HCT116 (cell line): Measurements from ENCODE around the gene GPR17. TPM values are rescaled to one million over a fixed set of nuclear protein-coding genes. Genes with fewer than 3 reads are reported as not detected.

Experiments
- ATAC-seq: fragments of 200-7000 bp; cut with Tn5 transposase; 2 replicates; pipeline ENCODE4 v1.9.1; 2020; ENCODE audit warnings: mild to moderate bottlenecking, moderate library complexity
- BruUV-seq: library from RNA; stranded (reverse); fragments of 400-500 nt; replicated peaks from 2 replicates; lab custom pipeline; 2021; lab: Mats Ljungman, UMichigan
- CTCF ChIA-PET: fragments of 300-600 bp; sonication (Branson Sonifier 250); formaldehyde crosslinking; loops from one replicate; lab custom pipeline; 2021; ENCODE audit warnings: antibody characterized with exemption; lab: Charles Lee
- POLR2A ChIA-PET: fragments of 300-600, 350-600 bp; sonication (Branson Sonifier 250); formaldehyde crosslinking; loops from one replicate; lab custom pipeline; 2021; ENCODE audit warnings: antibody characterized with exemption; lab: Charles Lee
- RAD21 ChIA-PET, 2 experiments: fragments of 300-600 bp; sonication (Branson Sonifier 250); formaldehyde crosslinking; loops; one replicate each; lab custom pipeline; 2023; ENCODE audit warnings: low total read pairs in 2 of 2; ENCODE audit not compliant: uncharacterized antibody in 2 of 2, unreplicated experiment in 2 of 2, low non-redundant PET in 1 of 2; lab: Charles Lee
- DNase-seq: peaks from one replicate; pipeline ENCODE4 v3.0.0-alpha.2; 2010; ENCODE audit warnings: low read depth, low spot score
- H2AFZ ChIP-seq: fragments of 200-600 bp; shearing (Covaris generic), sonication (generic); 2 replicates; pipeline ENCODE4 v1.6.1; 2017; ENCODE audit warnings: low read depth, mixed run types, mixed read lengths, antibody characterized with exemption, low read length; ENCODE audit not compliant: poor library complexity, severe bottlenecking
- H3K27ac ChIP-seq: 2 replicates; pipeline ENCODE4 v1.5.1; 2012; ENCODE audit warnings: low read depth, low read length
- H3K27me3 ChIP-seq: fragments of 200-600 bp; sonication (generic); 2 replicates; pipeline ENCODE4 v1.6.1; 2016; ENCODE audit warnings: mixed run types, low read length, mixed read lengths; ENCODE audit not compliant: insufficient read depth
- H3K36me3 ChIP-seq, 2 experiments: fragments of 200-500 bp in 1 of 2; fragments of 200-600 bp in 1 of 2; sonication (Bioruptor generic) in 1 of 2; sonication (generic) in 1 of 2; 2 replicates each; pipeline versions ENCODE4 v1.5.1 to v1.6.1; 2014 to 2016; ENCODE audit warnings: low read length in 2 of 2, inconsistent platforms in 1 of 2, mixed read lengths in 1 of 2, mixed run types in 1 of 2; ENCODE audit not compliant: insufficient read depth in 2 of 2, control insufficient read depth in 1 of 2
- H3K4me1 ChIP-seq, 2 experiments: fragments of 200-600 bp in 1 of 2; sonication (generic) in 1 of 2; 2 replicates each; pipeline versions ENCODE4 v1.5.1 to v1.6.1; 2012 to 2017; ENCODE audit warnings: low read length in 2 of 2, inconsistent platforms in 1 of 2, mild to moderate bottlenecking in 1 of 2, mixed read lengths in 1 of 2, mixed run types in 1 of 2, moderate library complexity in 1 of 2; ENCODE audit not compliant: insufficient read depth in 2 of 2, control insufficient read depth in 1 of 2
- H3K4me2 ChIP-seq: fragments of 200-600 bp; sonication (generic); 2 replicates; pipeline ENCODE4 v1.6.1; 2017; ENCODE audit warnings: mixed run types, low read length, mixed read lengths
- H3K4me3 ChIP-seq, 2 experiments: fragments of 200-600 bp in 1 of 2; sonication (generic) in 1 of 2; replicated peaks in 1 of 2; 2 replicates each; pipeline ENCODE4 v1.5.1; 2011 to 2016; ENCODE audit warnings: low read length in 2 of 2, control low read depth in 1 of 2, low read depth in 1 of 2, mild to moderate bottlenecking in 1 of 2, mixed read lengths in 1 of 2, mixed run types in 1 of 2
- H3K79me2 ChIP-seq: fragments of 200-600 bp; sonication (generic); 2 replicates; pipeline ENCODE4 v1.6.1; 2017; ENCODE audit warnings: mild to moderate bottlenecking, mixed run types, low read length, moderate library complexity, mixed read lengths; ENCODE audit not compliant: insufficient read depth
- H3K9ac ChIP-seq: fragments of 200-600 bp; sonication (generic); 2 replicates; pipeline ENCODE4 v1.6.1; 2016; ENCODE audit warnings: low read length, mixed read lengths
- H3K9me2 ChIP-seq: fragments of 200-600 bp; sonication (generic), shearing (Covaris generic); 2 replicates; pipeline ENCODE4 v1.6.1; 2017; ENCODE audit warnings: mixed run types, mild to moderate bottlenecking, moderate library complexity; ENCODE audit not compliant: insufficient read depth
- H3K9me3 ChIP-seq, 2 experiments: fragments of 200-500 bp in 1 of 2; fragments of 200-600 bp in 1 of 2; sonication (Bioruptor generic) in 1 of 2; sonication (generic) in 1 of 2; 2 replicates each; pipeline ENCODE4 v1.6.1; 2014 to 2017; ENCODE audit warnings: low read length in 2 of 2, mixed read lengths in 2 of 2, inconsistent platforms in 1 of 2, low read depth in 1 of 2, mild to moderate bottlenecking in 1 of 2, mixed run types in 1 of 2, moderate library complexity in 1 of 2; ENCODE audit not compliant: control insufficient read depth in 1 of 2, insufficient read depth in 1 of 2
- H4K20me1 ChIP-seq: fragments of 200-600 bp; sonication (generic), shearing (Covaris generic); 2 replicates; pipeline ENCODE4 v1.6.1; 2017; ENCODE audit warnings: mixed run types, mild to moderate bottlenecking, moderate library complexity; ENCODE audit not compliant: insufficient read depth
- CTCF ChIP-seq, 3 experiments: fragments of 200-600 bp in 1 of 3; sonication (generic) in 1 of 3; IDR thresholded peaks in 2 of 3; conservative IDR thresholded peaks in 1 of 3; 2 replicates each; pipeline ENCODE4 v1.5.1; 2012 to 2017; ENCODE audit warnings: low read depth in 2 of 3, low read length in 2 of 3, antibody characterized with exemption in 1 of 3, borderline replicate concordance in 1 of 3, control low read depth in 1 of 3, mild to moderate bottlenecking in 1 of 3, mixed read lengths in 1 of 3, mixed run types in 1 of 3, moderate library complexity in 1 of 3; ENCODE audit not compliant: insufficient read depth in 1 of 3
- ELF1 ChIP-seq: IDR thresholded peaks from 2 replicates; pipeline ENCODE4 v1.6.1; 2012; ENCODE audit warnings: low read depth, borderline replicate concordance
- EZH2 ChIP-seq: fragments of 200-600 bp; sonication (generic); IDR thresholded peaks from 2 replicates; pipeline ENCODE4 v1.6.1; 2017; ENCODE audit warnings: antibody characterized with exemption, mixed run types
- SP1 ChIP-seq: IDR thresholded peaks from 2 replicates; pipeline ENCODE4 v1.6.1; 2012; ENCODE audit warnings: low read depth
- YY1 ChIP-seq: IDR thresholded peaks from 2 replicates; pipeline ENCODE4 v1.6.1; 2011; ENCODE audit warnings: low read length, low read depth, moderate library complexity, mild to moderate bottlenecking; ENCODE audit not compliant: insufficient replicate concordance; ENCODE audit errors: extremely low read depth
- intact Hi-C: fragments of 100-400 bp; cut with micrococcal nuclease; formaldehyde crosslinking; loops from 2 replicates; pipeline ENCODE4 v1.10.0; 2022
- total RNA-seq: library from RNA; stranded (reverse); gene quantifications from one replicate; pipeline ENCODE4 v1.2.1, GENCODE V29; 2021; ENCODE audit not compliant: unreplicated experiment

Gene GPR17
- total RNA-seq, 1 experiment from 2014 or later, result not detected

- CTCF ChIA-PET, result no interaction called here
- BruUV-seq, result no TSS peak
- H4K20me1 ChIP-seq, result no peaks in the 10 kb centered on the region
These were observed 35.4 kb downstream of the GPR17 start for GRCh38 chr2:127681288-127681804.

More at GRCh38 chr2:127681288-127681804, 35.4 kb downstream of the GPR17 start:
- no peaks in the 10 kb centered on the region for H3K79me2 ChIP-seq
- RAD21 ChIA-PET, result no interaction called here
- H2AFZ ChIP-seq, result no peak overlapping the region
- POLR2A ChIA-PET, result no interaction called here
- intact Hi-C loops, result no loop called here
- H3K9me2 ChIP-seq, result no peaks in the 10 kb centered on the region
- no peak for ATAC-seq
- H3K36me3 ChIP-seq, result no peaks in the 10 kb centered on the region
- H3K27ac ChIP-seq, result no peak overlapping the region
- no peaks in the 10 kb centered on the region for H3K4me1 ChIP-seq
- no peak overlapping the region for H3K4me3 ChIP-seq
- TF ChIP-seq CTCF (IDR thresholded peaks at IDR 0.05 in 2 of 3, conservative IDR thresholded peaks at IDR 0.05 in 1 of 3; ENCODE audit: borderline replicate concordance in 1 of 3, insufficient read depth in 1 of 3, low read depth in 2 of 3, low read length in 2 of 3) (no peak), EZH2 (no peak), SP1 (no peak), YY1 (no peak), ELF1 (no peak)
- TF ChIP-seq, all 23 proteins: peak for 0
- no peak for DNase-seq
- no peaks in the 10 kb centered on the region for H3K9me3 ChIP-seq
- no peaks in the 10 kb centered on the region for H3K27me3 ChIP-seq
- no peak overlapping the region for H3K9ac ChIP-seq
- H3K4me2 ChIP-seq, result no peak overlapping the region
